Stimulated activated effector memory CD8-positive, alpha-beta T cell treated with anti-CD3 and anti-CD28 coated beads, Interleukin-12 subunit alpha, Interleukin-12 subunit beta, amount 100 ng/mL, for 72 hours (primary cell): ENCODE measurements around the gene HTD2.

Experiments
- ATAC-seq: fragments of 150-1000 bp; cut with Tn5 transposase; 2 replicates; pipeline ENCODE4 v1.10.0; 2021
- DNase-seq, 2 donors: peaks; one replicate each; pipeline ENCODE4 v3.0.0; 2021 to 2022; ENCODE audit warnings: low spot score in 2 of 2
- H3K27ac Mint-ChIP-seq: one replicate; pipeline ENCODE4 v1.8.0; 2022; ENCODE audit warnings: mild to moderate bottlenecking, mixed read lengths
- H3K36me3 Mint-ChIP-seq: one replicate; pipeline ENCODE4 v1.8.0; 2022; ENCODE audit warnings: mild to moderate bottlenecking, mixed read lengths
- H3K4me1 Mint-ChIP-seq: one replicate; pipeline ENCODE4 v1.8.0; 2022; ENCODE audit warnings: mixed read lengths
- H3K4me3 Mint-ChIP-seq: one replicate; pipeline ENCODE4 v1.8.0; 2022; ENCODE audit warnings: mild to moderate bottlenecking, mixed read lengths
- H3K9me3 Mint-ChIP-seq: one replicate; pipeline ENCODE4 v1.8.0; 2022; ENCODE audit warnings: mixed read lengths

Gene HTD2

DNA sequence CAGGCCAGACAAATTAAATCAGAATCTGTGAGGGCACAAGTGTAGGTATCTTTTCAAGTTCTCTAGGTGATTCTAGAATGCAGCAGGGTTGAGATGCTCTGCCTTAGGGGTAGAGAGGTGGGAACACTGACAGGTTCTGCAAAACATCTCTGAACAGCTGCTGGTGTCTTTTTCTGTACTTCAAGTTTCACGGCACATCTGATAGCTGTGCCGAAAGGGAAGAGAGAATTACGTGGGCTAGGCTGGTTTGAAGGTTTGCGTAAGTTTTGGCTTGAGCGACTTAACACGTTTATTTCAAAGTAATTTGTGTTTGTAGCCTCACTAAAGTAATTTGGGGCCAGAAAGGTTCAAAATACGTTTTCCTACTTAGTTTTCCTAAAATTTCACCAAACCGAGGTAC, 48.9 kb downstream of the HTD2 start:
- ATAC-seq (no peak), DNase-seq (no peak)
- peaks cover 6% of the 10 kb centered on the region for H3K36me3 Mint-ChIP-seq
- no peaks in the 10 kb centered on the region for H3K9me3 Mint-ChIP-seq
- H3K27ac Mint-ChIP-seq: no peak overlapping the region
- H3K4me3 Mint-ChIP-seq: no peak overlapping the region
- H3K4me1 Mint-ChIP-seq: peaks cover 51% of the 10 kb centered on the region

DNA sequence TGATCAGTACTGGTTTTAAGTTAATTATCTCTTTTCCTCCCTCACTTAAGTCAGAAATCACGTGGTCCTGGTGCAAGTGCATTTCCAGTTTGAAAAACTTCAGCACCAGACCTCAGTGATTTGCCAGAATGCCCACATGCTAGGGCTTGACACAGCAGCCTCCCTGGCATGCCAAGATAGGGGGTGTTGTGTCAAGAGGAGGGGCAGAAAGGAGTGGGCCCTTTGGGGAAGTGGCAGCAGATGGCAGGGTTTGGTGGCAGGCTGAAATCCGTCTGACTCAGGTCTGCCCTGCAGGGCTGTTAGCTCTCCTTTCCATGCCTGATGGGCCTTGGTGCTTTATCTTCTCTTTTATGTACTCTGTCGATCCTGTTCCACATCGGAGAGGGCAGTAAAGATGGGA, 49.7 kb downstream of the HTD2 start:
- H3K27ac Mint-ChIP-seq: no peak overlapping the region
- no peaks in the 10 kb centered on the region for H3K9me3 Mint-ChIP-seq
- no peak overlapping the region for H3K4me3 Mint-ChIP-seq
- DNase-seq (no peak), ATAC-seq (no peak)
- H3K36me3 Mint-ChIP-seq: peaks cover 6% of the 10 kb centered on the region
- peaks cover 44% of the 10 kb centered on the region for H3K4me1 Mint-ChIP-seq

DNA sequence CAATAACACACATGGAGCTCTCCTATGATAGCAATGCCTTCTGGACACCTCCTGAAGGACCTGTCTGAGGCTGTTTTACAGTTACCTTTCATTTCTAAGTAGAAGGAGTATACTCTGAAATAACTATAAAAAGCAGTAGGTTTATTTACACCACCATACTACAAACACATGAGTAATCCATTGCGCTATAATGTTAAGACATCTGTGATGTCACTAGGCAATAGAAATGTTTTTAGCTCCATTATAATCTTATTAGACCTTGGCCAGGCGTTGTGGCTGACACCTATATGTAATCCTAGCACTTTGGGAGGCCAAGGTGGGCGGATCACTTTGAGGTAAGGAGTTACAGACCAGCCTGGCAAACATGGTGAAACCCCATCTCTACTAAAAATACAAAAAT, 51.1 kb downstream of the HTD2 start:
- H3K9me3 Mint-ChIP-seq: no peaks in the 10 kb centered on the region
- H3K36me3 Mint-ChIP-seq: peaks cover 4% of the 10 kb centered on the region
- no peak for DNase-seq
- peak; percentile 22 for ATAC-seq
- no peak overlapping the region for H3K4me3 Mint-ChIP-seq
- H3K27ac Mint-ChIP-seq: no peak overlapping the region
- peaks cover 34% of the 10 kb centered on the region for H3K4me1 Mint-ChIP-seq

DNA sequence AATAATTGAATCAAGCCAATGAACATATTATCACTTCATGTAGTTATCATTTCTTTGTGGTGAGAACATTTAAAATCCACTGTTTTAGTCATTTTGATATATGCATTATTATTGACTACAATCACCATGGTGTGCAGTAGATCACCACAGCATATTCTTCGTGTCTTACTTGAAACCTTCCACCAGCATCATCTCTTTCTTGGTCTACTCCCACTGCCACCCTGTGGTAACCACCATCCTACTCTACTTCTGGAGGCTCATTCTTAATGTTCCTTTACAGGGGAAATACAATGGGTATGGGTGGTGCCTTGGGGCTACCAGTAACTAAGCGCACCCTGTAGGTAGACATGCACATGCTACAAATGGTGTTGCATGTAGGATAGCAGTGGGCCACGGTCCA, 51.8 kb downstream of the HTD2 start:
- Mint-ChIP-seq H3K36me3 (no peaks in the 10 kb centered on the region), H3K4me1 (peaks cover 30% of the 10 kb centered on the region), H3K4me3 (no peak overlapping the region), H3K27ac (peak overlapping the region; percentile 3), H3K9me3 (no peaks in the 10 kb centered on the region)
- ATAC-seq (peak; percentile 87), DNase-seq (no peak)

DNA sequence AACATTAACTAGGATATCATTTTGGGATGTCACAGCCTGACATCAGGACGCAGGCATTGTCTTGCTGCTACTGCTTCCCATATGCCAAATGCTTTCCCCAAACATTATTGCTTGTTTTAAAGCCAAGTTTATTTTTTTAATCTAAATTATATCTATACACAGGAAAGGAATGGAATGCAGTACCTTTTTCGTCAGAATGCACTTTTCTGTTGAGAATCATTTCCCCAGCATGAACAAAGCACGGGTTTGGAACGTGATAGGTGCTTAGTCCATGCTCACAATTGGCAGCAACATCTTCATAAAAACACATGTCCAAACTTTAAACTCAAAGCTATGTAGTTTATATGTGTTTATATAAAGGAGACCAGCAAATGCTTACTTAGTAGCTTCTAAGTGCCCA, 52.5 kb downstream of the HTD2 start:
- ATAC-seq (no peak), DNase-seq (no peak)
- Mint-ChIP-seq H3K36me3 (no peaks in the 10 kb centered on the region), H3K27ac (no peak overlapping the region), H3K4me1 (peaks cover 28% of the 10 kb centered on the region), H3K4me3 (no peak overlapping the region), H3K9me3 (no peaks in the 10 kb centered on the region)

DNA sequence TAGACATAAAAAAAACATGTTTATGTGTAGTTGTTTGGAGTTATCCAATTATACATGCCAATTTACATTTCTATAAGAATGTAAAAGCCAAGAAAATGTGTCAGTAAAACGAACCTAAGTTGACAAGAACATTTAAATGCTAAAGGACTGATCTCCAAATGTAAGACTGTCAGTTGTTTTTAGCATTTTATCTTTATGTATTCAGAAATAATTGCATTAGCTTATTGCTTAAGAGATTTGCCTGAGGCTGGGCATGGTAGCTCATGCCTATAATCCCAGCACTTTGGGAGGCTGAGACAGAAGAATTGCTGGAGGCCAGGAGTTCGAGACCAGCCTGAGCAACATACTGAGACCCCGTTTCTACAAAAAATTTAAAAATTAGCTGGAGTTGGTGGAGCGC, 53.3 kb downstream of the HTD2 start:
- no peaks in the 10 kb centered on the region for H3K36me3 Mint-ChIP-seq
- no peaks in the 10 kb centered on the region for H3K9me3 Mint-ChIP-seq
- DNase-seq (no peak), ATAC-seq (no peak)
- H3K4me3 Mint-ChIP-seq: no peak overlapping the region
- H3K4me1 Mint-ChIP-seq: peaks cover 28% of the 10 kb centered on the region
- no peak overlapping the region for H3K27ac Mint-ChIP-seq

DNA sequence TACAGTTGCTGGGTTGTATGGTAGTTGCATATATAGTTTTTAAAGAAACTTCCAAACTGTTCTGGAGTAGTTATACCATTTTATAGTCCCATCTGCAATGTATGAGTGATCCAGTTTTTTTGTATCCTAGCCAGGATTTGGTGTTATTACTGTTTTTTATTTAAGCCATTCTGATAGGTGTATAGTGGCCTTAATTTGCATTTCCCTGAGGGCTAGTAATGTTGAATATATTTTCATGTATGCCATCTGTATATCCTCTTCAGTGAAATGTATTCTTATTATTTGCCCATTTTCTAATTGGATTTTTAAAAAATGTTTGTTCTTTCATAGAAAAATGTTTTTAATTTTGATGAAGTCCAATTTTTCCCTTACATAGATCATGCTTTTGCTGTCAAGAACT, 55.5 kb downstream of the HTD2 start:
- no peak overlapping the region for H3K4me3 Mint-ChIP-seq
- H3K4me1 Mint-ChIP-seq: peaks cover 46% of the 10 kb centered on the region
- ATAC-seq (no peak), DNase-seq (no peak)
- H3K27ac Mint-ChIP-seq: no peak overlapping the region
- no peaks in the 10 kb centered on the region for H3K9me3 Mint-ChIP-seq
- H3K36me3 Mint-ChIP-seq: no peaks in the 10 kb centered on the region

DNA sequence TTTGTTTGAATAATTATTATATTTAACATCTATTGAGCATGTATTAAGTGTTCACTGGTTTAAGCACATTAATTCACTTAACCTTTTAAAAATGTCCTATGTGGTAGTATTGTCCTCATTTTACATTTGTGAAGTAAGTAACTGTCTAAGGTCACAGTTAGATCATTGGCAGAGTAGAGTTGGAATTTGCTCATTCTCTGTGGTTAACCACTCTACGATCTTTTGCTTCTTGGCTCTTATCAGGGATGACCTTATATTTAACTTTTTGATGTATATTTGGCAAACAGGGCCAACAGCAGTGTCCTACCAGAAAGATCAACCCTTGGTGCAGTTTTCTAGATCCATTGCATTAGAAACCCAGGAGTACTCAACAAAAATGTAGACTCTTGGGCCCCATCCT, 60.4 kb downstream of the HTD2 start:
- ATAC-seq (no peak), DNase-seq (no peak)
- Mint-ChIP-seq H3K36me3 (peaks cover 18% of the 10 kb centered on the region), H3K9me3 (no peaks in the 10 kb centered on the region), H3K4me1 (peaks cover 30% of the 10 kb centered on the region), H3K27ac (no peak overlapping the region), H3K4me3 (no peak overlapping the region)

DNA sequence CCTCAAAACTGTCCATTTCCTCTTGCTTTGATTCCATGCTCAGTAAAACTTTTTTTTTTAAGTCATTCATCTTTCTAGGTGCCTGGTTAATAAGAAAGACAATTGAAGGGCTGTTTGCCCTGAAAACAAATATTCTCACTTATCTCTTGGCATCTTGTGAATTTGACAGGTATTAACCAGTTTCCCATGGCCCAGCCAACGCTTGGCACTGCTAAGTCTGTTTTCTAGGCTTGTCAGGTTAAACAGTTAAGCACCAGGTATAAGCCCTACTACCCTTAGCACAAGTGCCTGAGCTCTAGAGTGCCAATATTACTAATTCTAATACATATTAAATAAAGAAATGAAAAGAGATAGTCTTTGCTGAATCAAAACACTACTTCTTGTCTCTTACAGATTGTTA, 62.7 kb downstream of the HTD2 start:
- Mint-ChIP-seq H3K4me3 (no peak overlapping the region), H3K36me3 (peaks cover 23% of the 10 kb centered on the region), H3K9me3 (no peaks in the 10 kb centered on the region), H3K4me1 (peaks cover 25% of the 10 kb centered on the region), H3K27ac (no peak overlapping the region)
- no peak for DNase-seq
- ATAC-seq: no peak
